ENCODE results near the gene RHBG.

GRCh38 chr1:156393095-156393494 is 24.1 kb downstream of the RHBG start:
- TF ChIP-seq CTCF (IDR thresholded peaks at IDR 0.05) (no peak), POLR2A (IDR thresholded peaks at IDR 0.05) (no peak)
